HepG2 (cell line): ENCODE measurements around the gene REST. TPM values are rescaled to one million over a fixed set of nuclear protein-coding genes. Genes with fewer than 3 reads are reported as not detected.
"Not testable (repeated sequence)": the region's sequence is repeated elsewhere in the genome, so short reads cannot be mapped to it uniquely, and the experiment has no call there.

Experiments
- ATAC-seq: fragments of 200-7000 bp; cut with Tn5 transposase; 3 replicates; pipeline ENCODE4 v1.9.1; 2020; ENCODE audit warnings: mild to moderate bottlenecking, moderate library complexity
- BruUV-seq: library from RNA; stranded (reverse); fragments of 400-500 nt; replicated peaks from 2 replicates; lab custom pipeline; 2021; lab: Mats Ljungman, UMichigan
- CTCF ChIA-PET: fragments of 300-600 bp; formaldehyde crosslinking; extraction: SDS; loops from one replicate; lab custom pipeline; 2021; ENCODE audit warnings: low total read pairs, inconsistent platforms, low intra/inter-chr PET ratio; lab: Yijun Ruan, JAX
- POLR2A ChIA-PET: fragments of 350-600 bp; sonication (Branson Sonifier 250); formaldehyde crosslinking; loops from one replicate; lab custom pipeline; 2020; ENCODE audit warnings: antibody characterized with exemption, inconsistent platforms; lab: Yijun Ruan, JAX
- DNase-seq: peaks from one replicate; pipeline ENCODE4 v3.0.0-alpha.2; 2015; ENCODE audit warnings: low spot score
- FAIRE-seq: peaks from 3 replicates; lab custom pipeline; 2011; peaks lifted over from hg19 to GRCh38; lab: Jason Lieb, UNC
- H2AFZ ChIP-seq: one replicate; pipeline ENCODE4 v1.6.1; 2011; ENCODE audit warnings: low read length, inconsistent platforms
- H3K27ac ChIP-seq: fragments of 300-600 bp; 3 replicates; pipeline ENCODE4 v1.8.0; 2011; ENCODE audit warnings: mixed run types, mild to moderate bottlenecking, mixed read lengths, low read length, inconsistent platforms; ENCODE audit not compliant: insufficient read depth; ENCODE audit errors: extremely low read length
- H3K27me3 ChIP-seq, 2 experiments: fragments of 200-600 bp in 1 of 2; 2 replicates in 1 of 2; 3 replicates in 1 of 2; pipeline versions ENCODE4 v1.6.0 to v1.8.0; 2011; ENCODE audit warnings: low read length in 2 of 2, mild to moderate bottlenecking in 2 of 2, moderate library complexity in 2 of 2, inconsistent platforms in 1 of 2; ENCODE audit not compliant: insufficient read depth in 2 of 2, control insufficient read depth in 1 of 2
- H3K36me3 ChIP-seq, 2 experiments: fragments of 200-600 bp in 1 of 2; replicated peaks in 1 of 2; 2 replicates in 1 of 2; 3 replicates in 1 of 2; pipeline versions ENCODE4 v1.5.1 to v1.8.0; 2011; ENCODE audit warnings: low read length in 2 of 2, inconsistent platforms in 1 of 2; ENCODE audit not compliant: insufficient read depth in 2 of 2, control insufficient read depth in 1 of 2
- H3K4me1 ChIP-seq: 2 replicates; pipeline ENCODE4 v1.5.1; 2012; ENCODE audit warnings: low read length, inconsistent platforms; ENCODE audit not compliant: insufficient read depth
- H3K4me2 ChIP-seq: 2 replicates; pipeline ENCODE4 v1.6.0; 2011; ENCODE audit warnings: low read depth, low read length, inconsistent platforms
- H3K4me3 ChIP-seq, 3 experiments: fragments of 200-600 bp in 1 of 3; sonication (generic), shearing (Covaris generic) in 1 of 3; replicated peaks in 1 of 3; 2 replicates each; pipeline ENCODE4 v1.5.1; 2011 to 2016; ENCODE audit warnings: low read length in 3 of 3, inconsistent platforms in 2 of 3, low read depth in 2 of 3, mild to moderate bottlenecking in 2 of 3, control low read depth in 1 of 3, mixed read lengths in 1 of 3; ENCODE audit not compliant: insufficient read depth in 1 of 3
- H3K79me2 ChIP-seq: one replicate; pipeline ENCODE4 v1.6.1; 2011; ENCODE audit warnings: low read length, inconsistent platforms; ENCODE audit not compliant: insufficient read depth
- H3K9ac ChIP-seq: 2 replicates; pipeline ENCODE4 v1.6.0; 2011; ENCODE audit warnings: mild to moderate bottlenecking, low read depth, low read length, inconsistent platforms; ENCODE audit not compliant: insufficient read depth
- H3K9me3 ChIP-seq: 2 replicates; pipeline ENCODE4 v1.5.1; 2012; ENCODE audit warnings: mild to moderate bottlenecking, low read length
- H4K20me1 ChIP-seq: 2 replicates; pipeline ENCODE4 v1.6.0; 2011; ENCODE audit warnings: inconsistent platforms, mild to moderate bottlenecking, low read length, moderate library complexity; ENCODE audit not compliant: insufficient read depth
- ARID4A ChIP-seq: sonication (generic); formaldehyde crosslinking; IDR thresholded peaks from 2 replicates; pipeline ENCODE4 v1.5.0; 2020; ENCODE audit warnings: mild to moderate bottlenecking, missing genetic modification reagents, borderline replicate concordance
- PHB2 ChIP-seq: fragments of 450-650 bp; IDR thresholded peaks from 2 replicates; pipeline ENCODE4 v1.6.1; 2018; ENCODE audit not compliant: partially characterized antibody
- PRDM10 ChIP-seq: sonication (generic); formaldehyde crosslinking; IDR thresholded peaks from 2 replicates; pipeline ENCODE4 v1.4.0; 2020; ENCODE audit warnings: low read depth, missing genetic modification reagents
- whole genome bisulfite sequencing: methylation state at CpG from one replicate; pipeline ENCODE4 v1.1.6; 2017; ENCODE audit warnings: low lambda C conversion rate; 5-methylcytosine and 5-hydroxymethylcytosine counted together
- in situ Hi-C: cut with HindIII; loops from 2 replicates; pipeline ENCODE4 v1.10.0; 2017; ENCODE audit warnings: low pct_unique_long_range_greater_than_20kb; ENCODE audit not compliant: extremely low pct_ligation_motif_present
- intact Hi-C: fragments of 100-400 bp; cut with micrococcal nuclease; formaldehyde crosslinking; loops from one replicate; pipeline ENCODE4 v1.10.0; 2022; ENCODE audit not compliant: unreplicated experiment
- polyA plus RNA-seq, 8 experiments: library from polyadenylated mRNA; depleted of rRNA in 3 of 8; stranded (reverse) in 7 of 8; unstranded in 1 of 8; fragments of >200 nt; fragmentation: Illumina TruSeq in 4 of 8; extraction: Trizol in 4 of 8; gene quantifications; 2 replicates each; pipeline versions ENCODE4 v1.2.1 to v1.2.3, GENCODE V29; 2011 to 2016; ENCODE audit warnings: low read depth in 4 of 8, missing spikeins in 1 of 8, mixed read lengths in 1 of 8; ENCODE audit not compliant: insufficient read depth in 1 of 8
- total RNA-seq, 5 experiments: library from RNA; depleted of rRNA; stranded (reverse); fragments of >200 nt; fragmentation: Illumina TruSeq; extraction: Trizol; gene quantifications; 2 replicates each; pipeline ENCODE4 v1.2.3, GENCODE V29; 2016; ENCODE audit warnings: low read depth in 1 of 5

Gene REST
- total and polyA plus RNA-seq, 2 of the 13 experiments (the other 11 are each of a cell fraction or from before 2014, with no cell fraction given) = 12.7 to 22.4 TPM

- TF ChIP-seq PRDM10 (CRISPR knock-in tag) (no peak), ARID4A (CRISPR knock-in tag) (no peak), PHB2 (no peak)
- TF ChIP-seq, all 625 proteins: peak for 0
These were observed 6.6 kb downstream of the REST start (continued) for GRCh38 chr4:56914336-56914735.

- H3K27ac ChIP-seq, H3K4me2 ChIP-seq, H3K4me3 ChIP-seq, H3K27me3 ChIP-seq, H3K9me3 ChIP-seq, in situ Hi-C loops, DNase-seq, ATAC-seq, H3K9ac ChIP-seq, intact Hi-C loops, FAIRE-seq, H2AFZ ChIP-seq, BruUV-seq, CTCF ChIA-PET: not testable (repeated sequence)
- Histone ChIP-seq H3K4me1 (peaks cover 52% of the 10 kb centered on the region), H4K20me1 (peaks cover 14% of the 10 kb centered on the region; the same call in 1 of the 2 replicates), H3K36me3 (peaks cover 9 to 18% of the 10 kb centered on the region in 2 experiments), H3K79me2 (peaks cover 76% of the 10 kb centered on the region)
- WGBS = 98% methylated on average over 12 of the region's 12 CpGs
- POLR2A ChIA-PET = interaction anchor here (0.7 kb wide), 2 partner anchors 48 to 479 kb away, joined by 3 to 4 read pairs; partner anchors contain the start of gene PPAT
These were observed 7.3 kb downstream of the REST start for GRCh38 chr4:56914977-56915376.
